Measurements from ENCODE around the gene CYP27B1. TPM values are rescaled to one million over a fixed set of nuclear protein-coding genes. Genes with fewer than 3 reads are reported as not detected.
"Not testable (repeated sequence)": the region's sequence is repeated elsewhere in the genome, so short reads cannot be mapped to it uniquely, and the experiment has no call there.

Gene CYP27B1
- total RNA-seq, 2 experiments from 2014 or later = 10.8 to 11.4 TPM

DNA sequence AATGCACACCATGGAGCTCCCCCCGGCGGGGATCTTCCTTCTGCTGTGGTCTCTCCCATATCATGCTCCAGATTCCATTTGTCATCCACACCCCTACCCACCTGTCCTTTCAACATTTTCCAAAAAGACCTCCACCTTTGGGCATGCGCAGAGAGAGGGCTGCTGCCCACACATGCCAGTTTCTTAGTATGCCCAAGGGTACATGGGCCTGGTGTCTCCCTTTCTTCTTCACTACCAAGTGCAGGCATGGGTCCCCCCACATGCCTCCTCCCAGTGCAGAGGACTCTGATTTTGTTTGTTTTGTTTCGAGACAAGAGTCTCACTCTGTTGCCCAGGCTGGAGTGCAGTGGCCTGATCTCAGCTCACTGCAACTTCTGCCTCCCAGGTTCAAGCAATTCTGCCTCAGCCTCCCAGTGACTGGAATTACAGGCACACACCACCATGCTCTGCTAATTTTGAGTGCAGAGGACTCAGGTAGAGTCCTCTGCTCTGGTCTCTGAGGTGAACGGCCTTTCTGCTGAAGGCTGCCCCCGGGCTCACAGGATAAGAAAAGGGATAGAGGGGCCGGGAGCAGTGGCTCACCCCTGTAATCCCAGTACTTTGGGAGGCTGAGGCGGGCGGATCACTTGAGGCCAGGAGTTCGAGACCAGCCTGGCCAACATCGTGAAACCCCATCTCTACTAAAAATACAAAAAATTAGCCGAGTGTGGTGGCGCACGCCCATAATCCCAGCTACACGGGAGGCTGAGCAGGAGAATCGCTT, 44.9 kb downstream of the CYP27B1 start:
- POLR2A ChIA-PET = interaction anchor here (1.3 kb wide), 1 partner anchor 17 kb away, joined by 3 read pairs; no protein-coding TSS in a partner anchor
- CTCF ChIA-PET = not testable (repeated sequence)

DNA sequence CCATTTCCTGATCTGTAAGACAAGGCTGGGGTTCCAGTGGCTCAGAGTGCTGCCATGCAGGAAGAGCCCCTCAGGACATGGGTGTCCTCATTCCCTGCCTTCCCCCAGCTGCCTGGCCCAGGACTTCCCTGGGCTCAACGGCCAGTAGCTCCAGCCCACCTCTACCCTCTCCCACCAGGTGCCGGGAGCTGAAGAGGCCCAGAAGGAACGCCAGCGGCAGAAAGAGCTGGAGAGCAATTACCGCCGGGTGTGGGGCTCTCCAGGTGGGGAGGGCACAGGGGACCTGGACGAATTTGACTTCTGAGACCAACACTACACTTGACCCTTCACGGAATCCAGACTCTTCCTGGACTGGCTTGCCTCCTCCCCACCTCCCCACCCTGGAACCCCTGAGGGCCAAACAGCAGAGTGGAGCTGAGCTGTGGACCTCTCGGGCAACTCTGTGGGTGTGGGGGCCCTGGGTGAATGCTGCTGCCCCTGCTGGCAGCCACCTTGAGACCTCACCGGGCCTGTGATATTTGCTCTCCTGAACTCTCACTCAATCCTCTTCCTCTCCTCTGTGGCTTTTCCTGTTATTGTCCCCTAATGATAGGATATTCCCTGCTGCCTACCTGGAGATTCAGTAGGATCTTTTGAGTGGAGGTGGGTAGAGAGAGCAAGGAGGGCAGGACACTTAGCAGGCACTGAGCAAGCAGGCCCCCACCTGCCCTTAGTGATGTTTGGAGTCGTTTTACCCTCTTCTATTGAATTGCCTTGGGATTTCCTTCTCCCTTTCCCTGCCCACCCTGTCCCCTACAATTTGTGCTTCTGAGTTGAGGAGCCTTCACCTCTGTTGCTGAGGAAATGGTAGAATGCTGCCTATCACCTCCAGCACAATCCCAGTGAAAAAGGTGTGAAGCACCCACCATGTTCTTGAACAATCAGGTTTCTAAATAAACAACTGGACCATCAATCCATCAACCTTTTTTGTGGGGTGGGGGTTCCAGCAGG, 46.0 kb downstream of the CYP27B1 start:
- POLR2A ChIA-PET = no interaction called here
- CTCF ChIA-PET = interaction anchor here (1.0 to 1.5 kb wide), 2 partner anchors 9 to 469 kb away, joined by 3 read pairs; partner anchors contain the start of gene STAC3

DNA sequence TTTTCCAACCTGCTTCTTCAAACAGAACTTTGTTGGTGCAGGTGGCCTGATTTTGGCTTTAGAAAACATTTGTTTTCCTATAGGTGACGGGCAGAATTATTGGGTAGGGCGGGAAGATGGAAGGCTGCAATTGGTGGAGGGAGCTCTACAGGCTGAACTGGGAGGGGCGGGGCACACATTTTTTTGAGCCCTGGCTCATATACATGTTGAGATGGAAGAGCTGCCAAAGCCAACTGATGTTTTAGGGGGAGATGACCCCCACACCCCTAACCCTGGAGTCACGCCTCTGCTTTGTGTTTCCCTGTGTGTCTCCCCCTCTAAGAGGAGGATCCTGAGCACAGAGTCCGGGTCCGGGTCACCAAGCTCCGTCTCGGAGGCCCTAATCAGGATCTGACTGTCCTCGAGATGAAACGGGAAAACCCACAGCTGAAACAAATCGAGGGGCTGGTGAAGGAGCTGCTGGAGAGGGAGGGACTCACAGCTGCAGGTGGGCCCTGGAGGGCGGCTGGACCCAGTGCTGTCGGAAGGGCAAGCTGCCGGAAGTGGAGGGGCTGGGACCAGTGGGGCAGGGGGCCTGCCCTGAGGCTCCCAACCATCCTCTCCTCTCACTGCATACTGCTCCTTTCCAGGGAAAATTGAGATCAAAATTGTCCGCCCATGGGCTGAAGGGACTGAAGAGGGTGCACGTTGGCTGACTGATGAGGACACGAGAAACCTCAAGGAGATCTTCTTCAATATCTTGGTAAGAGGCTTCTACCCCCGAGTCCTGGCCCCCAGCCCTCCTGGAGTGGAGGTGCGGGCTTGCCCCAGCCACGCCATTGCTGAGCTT, 46.9 kb downstream of the CYP27B1 start:
- CTCF ChIA-PET = interaction anchor here (1.0 to 1.5 kb wide), 2 partner anchors 10 to 468 kb away, joined by 3 read pairs; partner anchors contain the start of gene STAC3

DNA sequence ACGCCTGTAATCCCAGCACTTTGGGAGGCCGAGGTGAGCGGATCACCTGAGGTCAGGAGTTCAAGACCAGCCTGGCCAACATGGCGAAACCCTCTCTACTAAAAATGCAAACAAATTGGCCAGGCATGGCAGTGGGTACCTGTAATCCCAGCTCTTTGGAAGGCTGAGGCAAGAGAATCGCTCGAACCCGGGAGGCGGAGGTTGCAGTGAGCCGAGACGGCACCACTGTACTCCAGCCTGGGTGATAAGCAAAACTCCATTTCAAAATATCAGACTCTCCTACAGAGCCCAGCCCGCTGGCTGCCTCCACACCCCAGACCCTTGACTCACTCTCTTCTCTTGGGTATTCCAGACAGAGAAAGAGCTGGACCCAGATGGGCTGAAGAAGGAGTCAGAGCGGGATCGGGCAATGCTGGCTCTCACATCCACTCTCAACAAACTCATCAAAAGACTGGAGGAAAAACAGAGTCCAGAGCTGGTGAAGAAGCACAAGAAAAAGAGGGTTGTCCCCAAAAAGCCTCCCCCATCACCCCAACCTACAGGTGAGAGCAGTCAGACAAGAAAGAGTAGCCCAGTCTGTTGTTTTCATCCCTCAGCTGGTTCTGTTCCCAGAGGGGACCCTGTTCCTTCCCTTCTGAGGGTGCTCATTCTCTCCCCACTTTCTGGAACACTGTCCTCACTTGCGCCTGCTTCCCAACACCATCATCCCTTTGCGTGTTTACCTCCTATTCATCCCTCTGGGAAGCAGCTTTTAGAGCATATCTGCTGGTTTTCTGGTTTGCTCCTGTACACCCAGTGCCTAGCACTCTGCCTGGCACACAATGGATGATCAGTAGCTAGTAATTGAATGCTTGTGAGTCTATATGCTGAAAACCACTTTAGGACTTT, 48.0 kb downstream of the CYP27B1 start:
- ChIA-PET POLR2A (interaction anchor here (1.1 kb wide), 1 partner anchor 11 kb away, joined by 4 read pairs; no protein-coding TSS in a partner anchor), CTCF (interaction anchor here (1.5 kb wide), 1 partner anchor 467 kb away, joined by 3 read pairs; the partner anchor contains the start of gene STAC3)

More for the DNA sequence above, 46.9 kb downstream of the CYP27B1 start:
- POLR2A ChIA-PET = interaction anchor here (1.1 kb wide), 1 partner anchor 12 kb away, joined by 4 read pairs; no protein-coding TSS in a partner anchor

DNA sequence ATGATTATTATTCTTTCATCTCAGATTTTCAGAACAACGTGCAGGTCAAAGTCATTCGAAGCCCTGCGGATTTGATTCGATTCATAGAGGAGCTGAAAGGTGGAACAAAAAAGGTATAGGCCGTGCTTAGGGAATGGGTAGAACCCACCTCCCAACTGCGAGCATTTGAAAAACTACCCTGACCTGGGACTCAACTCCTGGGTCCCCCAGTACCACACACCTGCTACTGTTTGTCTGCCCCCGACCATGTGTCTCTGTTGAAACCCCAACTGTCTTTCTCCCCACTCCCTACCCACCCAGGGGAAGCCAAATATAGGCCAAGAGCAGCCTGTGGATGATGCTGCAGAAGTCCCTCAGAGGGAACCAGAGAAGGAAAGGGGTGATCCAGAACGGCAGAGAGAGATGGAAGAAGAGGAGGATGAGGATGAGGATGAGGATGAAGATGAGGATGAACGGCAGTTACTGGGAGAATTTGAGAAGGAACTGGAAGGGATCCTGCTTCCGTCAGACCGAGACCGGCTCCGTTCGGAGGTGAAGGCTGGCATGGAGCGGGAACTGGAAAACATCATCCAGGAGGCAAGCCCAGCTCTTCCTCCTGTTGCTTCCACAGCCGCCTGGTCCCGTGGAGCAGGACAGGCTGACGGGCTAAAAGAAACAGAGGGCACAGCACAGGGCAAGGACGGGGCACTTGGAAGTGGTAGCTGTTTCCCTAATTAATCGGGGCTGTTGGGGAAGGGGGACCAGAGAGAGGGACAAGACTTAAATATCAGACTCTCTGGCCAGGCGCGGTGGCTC, 48.8 kb downstream of the CYP27B1 start:
- ChIA-PET POLR2A (no interaction called here), CTCF (interaction anchor here (1.2 kb wide), 1 partner anchor 8 kb away, joined by 6 read pairs; no protein-coding TSS in a partner anchor)

- CTCF ChIA-PET = interaction anchor here (1.2 kb wide), 1 partner anchor 9 kb away, joined by 6 read pairs; no protein-coding TSS in a partner anchor
- POLR2A ChIA-PET = no interaction called here
These were observed 49.7 kb downstream of the CYP27B1 start for GRCh38 chr12:57717131-57717530.

DNA sequence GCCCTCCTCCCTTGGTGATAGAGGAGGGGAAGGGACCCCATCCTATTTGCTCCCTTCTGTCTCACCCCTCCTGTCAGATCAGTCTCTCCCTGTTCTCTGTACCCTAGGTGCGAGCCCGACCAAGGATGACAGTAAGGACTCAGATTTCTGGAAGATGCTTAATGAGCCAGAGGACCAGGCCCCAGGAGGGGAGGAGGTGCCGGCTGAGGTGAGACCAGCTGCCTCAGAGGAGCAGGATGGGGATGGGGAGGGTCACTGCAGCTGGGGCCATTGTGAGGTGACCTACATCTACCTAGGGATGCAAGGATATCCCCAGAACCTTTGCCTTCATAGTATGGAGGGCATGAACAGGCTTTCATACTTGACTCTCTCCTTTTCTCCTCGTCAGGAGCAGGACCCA, 50.6 kb downstream of the CYP27B1 start:
- ChIA-PET CTCF (no interaction called here), POLR2A (no interaction called here)

GRCh38 chr12:57715786-57716185, 51.1 kb downstream of the CYP27B1 start:
- ChIA-PET CTCF (no interaction called here), POLR2A (no interaction called here)

- POLR2A ChIA-PET, CTCF ChIA-PET: not testable (repeated sequence)
These were observed 51.7 kb downstream of the CYP27B1 start for GRCh38 chr12:57715036-57715748.

GRCh38 chr12:57713209-57713608, 53.7 kb downstream of the CYP27B1 start:
- CTCF ChIA-PET = interaction anchor here (1.6 kb wide), 1 partner anchor 79 kb away, joined by 3 read pairs; no protein-coding TSS in a partner anchor

GRCh38 chr12:57712701-57713100, 54.2 kb downstream of the CYP27B1 start:
- POLR2A ChIA-PET = no interaction called here

More at GRCh38 chr12:57713209-57713608, 53.7 kb downstream of the CYP27B1 start:
- POLR2A ChIA-PET = no interaction called here

More at GRCh38 chr12:57712701-57713100, 54.2 kb downstream of the CYP27B1 start:
- CTCF ChIA-PET = interaction anchor here (1.6 kb wide), 1 partner anchor 79 kb away, joined by 3 read pairs; no protein-coding TSS in a partner anchor

Other genes with a start within 250 kb of the CYP27B1 start
- 1 to 10 TPM; 9.6 to 9.8 TPM for gene DDIT3, start 246.6 kb downstream of the CYP27B1 start, total RNA-seq
- 10 to 100 TPM; 53.3 to 53.4 TPM for gene MBD6, start 244.3 kb downstream of the CYP27B1 start, total RNA-seq
- 10 to 100 TPM; 84.3 to 88.2 TPM for gene DCTN2, start 219.9 kb downstream of the CYP27B1 start, total RNA-seq
- 1 to 10 TPM; 1.7 to 2.0 TPM for gene KIF5A, start 217.0 kb downstream of the CYP27B1 start, total RNA-seq
- 10 to 100 TPM; 22.3 to 24.4 TPM for gene PIP4K2C, start 175.9 kb downstream of the CYP27B1 start, total RNA-seq
- 10 to 100 TPM; 13.3 to 14.5 TPM for gene DTX3, start 162.3 kb downstream of the CYP27B1 start, total RNA-seq
- 1 to 10 TPM; 1.6 to 2.3 TPM for gene ARHGEF25, start 155.6 kb downstream of the CYP27B1 start, total RNA-seq
- 1 to 10 TPM; 3.2 TPM for gene B4GALNT1, start 133.9 kb downstream of the CYP27B1 start, total RNA-seq
- gene OS9, start 72.9 kb downstream of the CYP27B1 start, total RNA-seq = 10 to 100 TPM; 77.3 to 83.5 TPM
- gene AGAP2, start 28.3 kb downstream of the CYP27B1 start, total RNA-seq = 10 to 100 TPM; 29.3 to 29.7 TPM
- 10 to 100 TPM in 1 of 2 experiments, 1 to 10 TPM in 1; 8.6 to 10.6 TPM for gene TSPAN31, start 22.0 kb downstream of the CYP27B1 start, total RNA-seq
- 100 to 1,000 TPM; 297 to 307 TPM for gene CDK4, start 14.8 kb downstream of the CYP27B1 start, total RNA-seq
- 10 to 100 TPM; 27.0 to 27.6 TPM for gene MARCHF9, start 12.0 kb downstream of the CYP27B1 start, total RNA-seq
- 10 to 100 TPM; 69.1 to 74.5 TPM for gene METTL1, start 5.0 kb upstream of the CYP27B1 start, total RNA-seq
- 1 to 10 TPM; 4.2 to 5.0 TPM for gene EEF1AKMT3, start 5.5 kb upstream of the CYP27B1 start, total RNA-seq
- 10 to 100 TPM; 66.0 to 69.8 TPM for gene TSFM, start 15.7 kb upstream of the CYP27B1 start, total RNA-seq
- gene AVIL, start 51.7 kb upstream of the CYP27B1 start, total RNA-seq = under 1 TPM; 0.53 to 0.69 TPM
- 10 to 100 TPM; 66.1 to 68.7 TPM for gene CTDSP2, start 79.7 kb upstream of the CYP27B1 start, total RNA-seq
- gene ATP23, start 174.5 kb upstream of the CYP27B1 start, total RNA-seq = 10 to 100 TPM in 1 of 2 experiments, 1 to 10 TPM in 1; 9.7 to 10.9 TPM